ENCODE data around the gene ZFR2. TPM values are rescaled to one million over a fixed set of nuclear protein-coding genes. Genes with fewer than 3 reads are reported as not detected.
A peak's percentile ranks its signal among the peaks of the same experiment; 100 is the strongest.

Gene ZFR2
- total RNA-seq, 2 experiments from 2014 or later = 0.73 to 0.82 TPM

DNA sequence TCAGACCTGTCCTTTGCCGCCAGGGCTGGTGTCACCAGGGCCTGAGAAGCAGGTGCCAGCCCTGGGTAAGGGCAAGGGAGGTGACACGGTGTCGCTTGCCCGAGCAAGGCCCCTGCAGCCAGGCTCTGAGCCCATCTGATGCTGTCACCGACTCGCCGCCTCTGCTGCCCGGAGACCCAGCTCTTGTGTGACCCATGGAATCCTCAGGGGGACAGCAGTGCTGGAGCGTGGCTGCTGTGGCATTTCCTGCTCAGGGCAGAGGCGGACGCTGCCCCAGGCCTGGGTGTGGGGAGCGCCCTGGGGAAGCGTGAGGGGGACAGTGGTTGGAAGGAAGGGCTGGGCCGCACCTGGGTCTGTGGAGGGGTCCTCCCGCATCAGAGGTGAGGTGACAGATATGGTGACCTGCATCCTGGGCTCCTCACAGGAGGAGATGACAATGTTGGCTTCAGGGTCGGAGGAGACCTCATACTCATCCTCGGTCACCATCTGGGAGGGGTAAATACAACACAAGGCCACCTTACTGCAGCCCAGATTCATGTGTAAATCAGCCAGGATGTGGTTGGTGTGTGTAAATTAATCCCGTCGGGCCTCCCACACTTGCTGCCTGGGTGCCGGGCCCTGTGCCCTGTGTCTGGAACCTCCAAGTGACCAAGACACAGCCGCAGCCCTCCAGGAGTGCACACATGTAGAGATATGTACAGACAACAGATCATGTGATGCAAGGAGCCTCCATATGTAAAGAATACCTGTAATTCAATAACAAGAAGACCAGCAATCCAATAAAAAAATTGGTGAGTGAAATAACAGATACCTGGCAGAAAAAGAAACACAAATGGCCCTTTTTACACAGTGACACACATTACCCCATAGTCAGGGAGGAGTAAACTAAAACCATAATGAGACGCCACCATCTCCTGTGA is 55.1 kb downstream of the ZFR2 start:
- H3K4me1 ChIP-seq (ENCODE audit: insufficient read depth, low read length) = peaks cover 67% of the 10 kb centered on the region
- ChIA-PET CTCF (interaction anchor here (0.9 kb wide), 1 partner anchor 18 kb away, joined by 3 read pairs; no protein-coding TSS in a partner anchor), POLR2A (interaction anchor here (1.3 to 4.3 kb wide), 3 partner anchors 8 to 52 kb away, joined by 3 to 60 read pairs (median 15); partner anchors contain the start of genes APBA3 and MRPL54)
- peak overlapping the region; percentile 50 to 73 for H3K27ac ChIP-seq (ENCODE audit: low read depth in 1 of 2, low read length in 2 of 2)
- DNase-seq (peak in 2 of 14 experiments; percentile 34 to 61), ATAC-seq (ENCODE audit: poor library complexity) (no peak)
- Mint-ChIP-seq H3K27ac (peak overlapping the region; percentile 80), H3K9me3 (no peaks in the 10 kb centered on the region), H3K27me3 (no peaks in the 10 kb centered on the region), H3K4me1 (ENCODE audit: low read depth) (peaks cover 44% of the 10 kb centered on the region), H3K36me3 (ENCODE audit: low read depth) (no peaks in the 10 kb centered on the region), H3K4me3 (peak overlapping the region; percentile 65)
- intact Hi-C loops (cut with DNase I, micrococcal nuclease) = loop anchor here in 1 of 2 experiments (2.0 kb wide), 1 partner anchor 51 kb away; the partner anchor contains the start of gene MRPL54
- H3K36me3 ChIP-seq (ENCODE audit: insufficient read depth, low read length) = no peaks in the 10 kb centered on the region
- no peak overlapping the region for H3K4me3 ChIP-seq (ENCODE audit: low read length)
- peaks cover 0 to 6% of the 10 kb centered on the region in 2 experiments for H3K9me3 ChIP-seq (ENCODE audit: control insufficient read depth in 1 of 2, insufficient read depth in 1 of 2, low read length in 2 of 2)
- H3K27me3 ChIP-seq (ENCODE audit: control insufficient read depth in 1 of 2, insufficient read depth in 2 of 2, low read length in 2 of 2) = no peaks in the 10 kb centered on the region
- TF ChIP-seq, protein P1, sequence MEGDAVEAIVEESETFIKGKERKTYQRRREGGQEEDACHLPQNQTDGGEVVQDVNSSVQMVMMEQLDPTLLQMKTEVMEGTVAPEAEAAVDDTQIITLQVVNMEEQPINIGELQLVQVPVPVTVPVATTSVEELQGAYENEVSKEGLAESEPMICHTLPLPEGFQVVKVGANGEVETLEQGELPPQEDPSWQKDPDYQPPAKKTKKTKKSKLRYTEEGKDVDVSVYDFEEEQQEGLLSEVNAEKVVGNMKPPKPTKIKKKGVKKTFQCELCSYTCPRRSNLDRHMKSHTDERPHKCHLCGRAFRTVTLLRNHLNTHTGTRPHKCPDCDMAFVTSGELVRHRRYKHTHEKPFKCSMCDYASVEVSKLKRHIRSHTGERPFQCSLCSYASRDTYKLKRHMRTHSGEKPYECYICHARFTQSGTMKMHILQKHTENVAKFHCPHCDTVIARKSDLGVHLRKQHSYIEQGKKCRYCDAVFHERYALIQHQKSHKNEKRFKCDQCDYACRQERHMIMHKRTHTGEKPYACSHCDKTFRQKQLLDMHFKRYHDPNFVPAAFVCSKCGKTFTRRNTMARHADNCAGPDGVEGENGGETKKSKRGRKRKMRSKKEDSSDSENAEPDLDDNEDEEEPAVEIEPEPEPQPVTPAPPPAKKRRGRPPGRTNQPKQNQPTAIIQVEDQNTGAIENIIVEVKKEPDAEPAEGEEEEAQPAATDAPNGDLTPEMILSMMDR (IDR thresholded peaks at IDR 0.05) = no peak

DNA sequence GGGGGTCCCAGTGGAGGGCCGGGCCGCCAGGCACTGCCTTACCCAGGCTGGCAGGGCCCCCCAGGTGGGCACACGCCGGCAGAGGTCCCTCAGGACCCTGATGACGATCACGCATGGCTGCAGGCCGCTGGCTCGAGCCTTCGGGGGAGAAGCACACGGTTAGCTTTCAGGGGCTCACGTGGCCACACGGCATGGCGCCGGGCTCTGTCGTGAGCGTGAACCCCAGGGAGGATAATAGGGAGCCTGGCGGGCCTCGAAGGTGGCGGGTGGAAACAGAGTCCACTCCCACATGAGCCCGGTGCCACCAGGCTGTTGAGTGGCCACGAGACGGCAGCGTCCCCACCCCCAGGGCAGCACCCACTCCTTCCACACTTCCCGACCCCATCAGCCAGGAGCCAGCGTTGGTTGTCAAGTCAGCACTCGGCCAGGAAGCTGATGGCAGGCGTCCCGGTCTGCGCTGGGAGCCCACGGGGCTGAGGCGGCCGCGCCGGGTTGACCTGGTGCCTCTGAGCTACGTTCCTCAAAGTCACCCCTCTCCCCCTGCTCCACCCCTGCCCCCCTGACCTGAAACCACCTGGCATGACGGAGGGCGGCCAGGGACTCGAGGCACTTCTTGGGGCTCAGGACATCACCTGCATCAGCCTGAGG is 58.0 kb downstream of the ZFR2 start:
- Histone ChIP-seq H3K27ac (ENCODE audit: low read depth in 1 of 2, low read length in 2 of 2) (peak overlapping the region in 1 of 2 donors; percentile 7), H3K4me1 (ENCODE audit: insufficient read depth, low read length) (peaks cover 48% of the 10 kb centered on the region), H3K27me3 (ENCODE audit: control insufficient read depth in 1 of 2, insufficient read depth in 2 of 2, low read length in 2 of 2) (no peaks in the 10 kb centered on the region), H3K36me3 (ENCODE audit: insufficient read depth, low read length) (no peaks in the 10 kb centered on the region), H3K9me3 (ENCODE audit: control insufficient read depth in 1 of 2, insufficient read depth in 1 of 2, low read length in 2 of 2) (peaks cover 0 to 21% of the 10 kb centered on the region in 2 experiments), H3K4me3 (ENCODE audit: low read length) (no peak overlapping the region)
- no peaks in the 10 kb centered on the region for H3K27me3 Mint-ChIP-seq
- H3K27ac Mint-ChIP-seq = no peak overlapping the region
- ATAC-seq (ENCODE audit: poor library complexity) (no peak), DNase-seq (no peak)
- no peaks in the 10 kb centered on the region for H3K36me3 Mint-ChIP-seq (ENCODE audit: low read depth)
- CTCF ChIA-PET = interaction anchor here (1.8 kb wide), 1 partner anchor 49 kb away, joined by 9 read pairs; the partner anchor contains the start of genes APBA3 and MRPL54
- TF ChIP-seq, protein P1 (IDR thresholded peaks at IDR 0.05) = no peak
- POLR2A ChIA-PET = interaction anchor here (2.4 to 4.3 kb wide), 2 partner anchors 11 to 49 kb away, joined by 15 to 60 read pairs; partner anchors contain the start of genes APBA3 and MRPL54
- H3K4me3 Mint-ChIP-seq = no peak overlapping the region
- intact Hi-C loops (cut with DNase I, micrococcal nuclease) = no loop called here
- H3K9me3 Mint-ChIP-seq = no peaks in the 10 kb centered on the region
- H3K4me1 Mint-ChIP-seq (ENCODE audit: low read depth) = peaks cover 33% of the 10 kb centered on the region

DNA sequence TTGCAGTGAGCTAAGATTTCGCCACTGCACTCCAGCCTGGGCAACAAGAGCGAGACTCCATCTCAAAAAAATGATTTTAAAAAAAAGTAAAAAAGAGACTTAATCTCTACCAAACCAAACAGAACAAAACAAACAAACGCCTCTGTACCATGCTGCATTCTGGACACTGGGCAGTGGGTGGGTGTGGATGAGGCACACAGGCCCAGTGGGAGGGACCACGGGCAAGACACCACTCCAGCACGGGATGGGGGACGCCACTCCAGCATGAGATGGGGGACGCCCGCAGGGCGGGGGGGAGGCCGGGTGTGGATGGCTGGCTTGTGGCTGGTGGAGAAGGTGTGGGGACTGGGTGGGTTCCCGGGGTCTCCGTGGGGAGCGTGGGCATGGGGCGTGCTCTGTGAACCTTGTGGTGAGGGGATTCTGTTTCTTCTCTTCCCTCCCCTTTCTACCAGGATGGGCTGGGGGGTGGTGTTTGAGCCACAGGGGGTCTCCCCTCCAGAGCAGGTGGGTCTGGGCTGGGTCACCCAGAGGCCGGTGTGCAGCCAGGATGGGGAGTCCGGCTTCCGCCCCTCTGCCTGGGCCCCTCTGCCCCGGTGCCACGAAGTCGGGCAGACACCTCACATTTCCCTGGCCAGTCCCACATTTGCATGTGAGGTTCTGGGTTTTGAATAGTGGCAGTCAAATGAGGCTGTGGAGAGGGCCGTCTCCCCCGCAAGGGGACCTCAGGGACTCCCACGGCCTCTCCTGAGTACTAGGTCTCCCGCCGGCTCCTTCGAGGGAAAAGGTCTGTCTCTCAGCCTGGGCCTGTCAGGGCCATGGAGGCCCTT is 58.7 kb downstream of the ZFR2 start:
- Histone ChIP-seq H3K27me3 (ENCODE audit: control insufficient read depth in 1 of 2, insufficient read depth in 2 of 2, low read length in 2 of 2) (no peaks in the 10 kb centered on the region), H3K4me3 (ENCODE audit: low read length) (no peak overlapping the region), H3K36me3 (ENCODE audit: insufficient read depth, low read length) (no peaks in the 10 kb centered on the region), H3K9me3 (ENCODE audit: control insufficient read depth in 1 of 2, insufficient read depth in 1 of 2, low read length in 2 of 2) (peaks cover 0 to 21% of the 10 kb centered on the region in 2 experiments), H3K27ac (ENCODE audit: low read depth in 1 of 2, low read length in 2 of 2) (peak overlapping the region in 1 of 2 donors; percentile 13), H3K4me1 (ENCODE audit: insufficient read depth, low read length) (peaks cover 47% of the 10 kb centered on the region)
- no peaks in the 10 kb centered on the region for H3K27me3 Mint-ChIP-seq
- no peak overlapping the region for H3K4me3 Mint-ChIP-seq
- ChIA-PET CTCF (no interaction called here), POLR2A (no interaction called here)
- intact Hi-C loops (cut with DNase I, micrococcal nuclease) = no loop called here
- H3K27ac Mint-ChIP-seq = peak overlapping the region; percentile 7
- TF ChIP-seq, protein P1 (IDR thresholded peaks at IDR 0.05) = no peak
- H3K9me3 Mint-ChIP-seq = no peaks in the 10 kb centered on the region
- no peaks in the 10 kb centered on the region for H3K36me3 Mint-ChIP-seq (ENCODE audit: low read depth)
- ATAC-seq (ENCODE audit: poor library complexity) (no peak), DNase-seq (no peak)
- peaks cover 31% of the 10 kb centered on the region for H3K4me1 Mint-ChIP-seq (ENCODE audit: low read depth)
